Nephron (organoid): ENCODE measurements around the gene CPNE2.
"Not testable (repeated sequence)": the region's sequence is repeated elsewhere in the genome, so short reads cannot be mapped to it uniquely, and the experiment has no call there.

Experiments used
- H3K27ac Mint-ChIP-seq, 3 experiments: 2 replicates each; pipeline ENCODE4 v1.8.0; 2020; ENCODE audit warnings: mixed read lengths in 3 of 3, mild to moderate bottlenecking in 2 of 3, moderate library complexity in 1 of 3
- H3K27me3 Mint-ChIP-seq: 2 replicates; pipeline ENCODE4 v1.8.0; 2021; ENCODE audit warnings: low read depth, mild to moderate bottlenecking, moderate library complexity, mixed read lengths
- H3K36me3 Mint-ChIP-seq: 2 replicates; pipeline ENCODE4 v1.8.0; 2020; ENCODE audit warnings: low read depth, mixed read lengths
- H3K4me1 Mint-ChIP-seq: 2 replicates; pipeline ENCODE4 v1.8.0; 2020; ENCODE audit warnings: mixed read lengths
- H3K4me3 Mint-ChIP-seq, 3 experiments: 2 replicates each; pipeline ENCODE4 v1.8.0; 2020; ENCODE audit warnings: mild to moderate bottlenecking in 3 of 3, mixed read lengths in 3 of 3, moderate library complexity in 2 of 3
- H3K9me3 Mint-ChIP-seq: 2 replicates; pipeline ENCODE4 v1.8.0; 2020; ENCODE audit warnings: mixed read lengths
- CTCF ChIP-seq, 3 experiments: fragments of 200-600 bp; sonication (generic); IDR thresholded peaks; one replicate each; pipeline ENCODE4 v1.5.0; 2021; ENCODE audit warnings: antibody characterized with exemption in 3 of 3; ENCODE audit not compliant: unreplicated experiment in 3 of 3

CPNE2 gene

GRCh38 chr16:57188711-57189002 lies 96.3 kb downstream of the CPNE2 start:
- TF ChIP-seq CTCF (IDR thresholded peaks at IDR 0.05; ENCODE audit: unreplicated experiment in 3 of 3): no peak
- Mint-ChIP-seq H3K36me3 (peaks cover 3% of the 10 kb centered on the region), H3K27me3 (no peaks in the 10 kb centered on the region), H3K4me3 (peak overlapping the region; percentile 78 to 99 (median 81)), H3K27ac (peak overlapping the region in 2 of 3 experiments; percentile 42 to 98), H3K4me1 (peaks cover 58% of the 10 kb centered on the region), H3K9me3 (peaks cover 2% of the 10 kb centered on the region)

GRCh38 chr16:57189527-57189926 lies 97.1 kb downstream of the CPNE2 start:
- not testable (repeated sequence) for H3K27ac Mint-ChIP-seq, H3K36me3 Mint-ChIP-seq, H3K27me3 Mint-ChIP-seq, H3K9me3 Mint-ChIP-seq, H3K4me3 Mint-ChIP-seq
- peaks cover 57% of the 10 kb centered on the region for H3K4me1 Mint-ChIP-seq

GRCh38 chr16:57190136-57190535 lies 97.8 kb downstream of the CPNE2 start:
- Mint-ChIP-seq H3K9me3 (no peaks in the 10 kb centered on the region), H3K36me3 (peaks cover 6% of the 10 kb centered on the region), H3K4me3 (no peak overlapping the region), H3K27ac (no peak overlapping the region), H3K27me3 (no peaks in the 10 kb centered on the region), H3K4me1 (peaks cover 53% of the 10 kb centered on the region)
- no peak for TF ChIP-seq CTCF (IDR thresholded peaks at IDR 0.05; ENCODE audit: unreplicated experiment in 3 of 3)

GRCh38 chr16:57191056-57191571 lies 98.7 kb downstream of the CPNE2 start:
- peak overlapping the region; percentile 1 to 13 (median 12) for H3K27ac Mint-ChIP-seq
- peaks cover 10% of the 10 kb centered on the region for H3K36me3 Mint-ChIP-seq
- H3K4me1 Mint-ChIP-seq: peaks cover 51% of the 10 kb centered on the region
- H3K27me3 Mint-ChIP-seq: no peaks in the 10 kb centered on the region
- H3K4me3 Mint-ChIP-seq: peak overlapping the region; percentile 5 to 39 (median 32)
- TF ChIP-seq CTCF (IDR thresholded peaks at IDR 0.05; ENCODE audit: unreplicated experiment in 3 of 3): no peak
- H3K9me3 Mint-ChIP-seq: no peaks in the 10 kb centered on the region

GRCh38 chr16:57192146-57192545 lies 99.8 kb downstream of the CPNE2 start:
- TF ChIP-seq CTCF (IDR thresholded peaks at IDR 0.05; ENCODE audit: unreplicated experiment in 3 of 3): no peak
- peaks cover 46% of the 10 kb centered on the region for H3K4me1 Mint-ChIP-seq
- H3K4me3 Mint-ChIP-seq: no peak overlapping the region
- peaks cover 17% of the 10 kb centered on the region for H3K36me3 Mint-ChIP-seq
- no peak overlapping the region for H3K27ac Mint-ChIP-seq
- no peaks in the 10 kb centered on the region for H3K27me3 Mint-ChIP-seq
- no peaks in the 10 kb centered on the region for H3K9me3 Mint-ChIP-seq

- Mint-ChIP-seq H3K27ac (no peak overlapping the region), H3K4me1 (peaks cover 39% of the 10 kb centered on the region), H3K9me3 (no peaks in the 10 kb centered on the region), H3K4me3 (no peak overlapping the region), H3K27me3 (no peaks in the 10 kb centered on the region), H3K36me3 (peaks cover 17% of the 10 kb centered on the region)
- TF ChIP-seq CTCF (IDR thresholded peaks at IDR 0.05; ENCODE audit: unreplicated experiment in 3 of 3): no peak
Measured at GRCh38 chr16:57192720-57193486, 100.5 kb downstream of the CPNE2 start.
